GM23248 (cell line): ENCODE results near the gene E2F7. TPM values are rescaled to one million over a fixed set of nuclear protein-coding genes. Genes with fewer than 3 reads are reported as not detected.

Experiments used
- DNase-seq: peaks from one replicate; pipeline ENCODE4 v3.0.0-alpha.2; 2015
- H2AFZ ChIP-seq: fragments of 200-600 bp; sonication (generic); 2 replicates; pipeline ENCODE4 v1.6.1; 2016; ENCODE audit warnings: antibody characterized with exemption
- H3F3A ChIP-seq: fragments of 200-600 bp; sonication (generic); 2 replicates; pipeline ENCODE4 v1.6.1; 2016; ENCODE audit warnings: mild to moderate bottlenecking, antibody characterized with exemption, mixed run types; ENCODE audit not compliant: insufficient read depth
- H3K27ac ChIP-seq: fragments of 200-600 bp; sonication (generic); 2 replicates; pipeline ENCODE4 v1.5.1; 2016; ENCODE audit warnings: mild to moderate bottlenecking
- H3K27me3 ChIP-seq: fragments of 200-600 bp; sonication (generic); replicated peaks from 2 replicates; pipeline ENCODE4 v1.6.1; 2016; ENCODE audit warnings: mild to moderate bottlenecking; ENCODE audit not compliant: insufficient read depth
- H3K36me3 ChIP-seq: fragments of 200-600 bp; sonication (generic); 2 replicates; pipeline ENCODE4 v1.6.1; 2016; ENCODE audit warnings: low read depth, mild to moderate bottlenecking
- H3K4me1 ChIP-seq: fragments of 200-600 bp; sonication (generic); 2 replicates; pipeline ENCODE4 v1.6.1; 2016; ENCODE audit warnings: mild to moderate bottlenecking; ENCODE audit not compliant: insufficient read depth
- H3K4me2 ChIP-seq: fragments of 200-600 bp; sonication (generic); one replicate; pipeline ENCODE4 v1.6.1; 2016; ENCODE audit warnings: mild to moderate bottlenecking; ENCODE audit not compliant: unreplicated experiment
- H3K4me3 ChIP-seq: fragments of 200-600 bp; sonication (generic); 2 replicates; pipeline ENCODE4 v1.5.1; 2016; ENCODE audit warnings: mild to moderate bottlenecking
- H3K79me2 ChIP-seq: fragments of 200-600 bp; sonication (generic); 2 replicates; pipeline ENCODE4 v1.6.1; 2016; ENCODE audit warnings: mild to moderate bottlenecking; ENCODE audit not compliant: insufficient read depth
- H3K9ac ChIP-seq: fragments of 200-600 bp; sonication (generic); 2 replicates; pipeline ENCODE4 v1.6.1; 2016; ENCODE audit warnings: mild to moderate bottlenecking
- H3K9me2 ChIP-seq: fragments of 200-600 bp; sonication (generic); 2 replicates; pipeline ENCODE4 v1.6.1; 2016; ENCODE audit warnings: mixed run types, mild to moderate bottlenecking, moderate library complexity; ENCODE audit not compliant: insufficient read depth
- H3K9me3 ChIP-seq: fragments of 200-600 bp; sonication (generic); one replicate; pipeline ENCODE4 v1.6.1; 2017; ENCODE audit warnings: low read depth
- H4K20me1 ChIP-seq: fragments of 200-600 bp; sonication (generic); 2 replicates; pipeline ENCODE4 v1.6.0; 2016; ENCODE audit not compliant: insufficient read depth
- EZH2 ChIP-seq: fragments of 200-600 bp; sonication (generic); IDR thresholded peaks from 2 replicates; pipeline ENCODE4 v1.6.1; 2018; ENCODE audit warnings: antibody characterized with exemption, mild to moderate bottlenecking; ENCODE audit not compliant: insufficient read depth, poor library complexity, severe bottlenecking
- EZH2phosphoT487 ChIP-seq: fragments of 200-600 bp; sonication (generic); IDR thresholded peaks from 2 replicates; pipeline ENCODE4 v1.6.1; 2018; ENCODE audit warnings: antibody characterized with exemption, moderate library complexity, mild to moderate bottlenecking, low read depth; ENCODE audit not compliant: insufficient read depth
- WGBS, 2 experiments: methylation state at CpG; one replicate each; pipeline ENCODE4 v1.1.6; 2015 to 2017; ENCODE audit warnings: low lambda C conversion rate in 2 of 2, low coverage in 1 of 2; ENCODE audit errors: missing lambda C conversion rate in 2 of 2; 5-methylcytosine and 5-hydroxymethylcytosine counted together
- in situ Hi-C: fragments of 300-500 bp; cut with MboI; formaldehyde crosslinking; loops from 2 replicates; pipeline ENCODE4 v1.15.0; 2020
- polyA plus RNA-seq: library from polyadenylated mRNA; unstranded; fragments of >200 nt; fragmentation: Nextera tagmentation; extraction: Ambion mirVana; gene quantifications from 2 replicates; pipeline ENCODE4 v1.2.1, GENCODE V29; 2016
- total RNA-seq: library from RNA; depleted of rRNA; stranded (reverse); fragments of >200 nt; shearing (Covaris generic); gene quantifications from 2 replicates; pipeline ENCODE4 v1.2.3, GENCODE V29; 2014

E2F7 gene
- total and polyA plus RNA-seq, 2 experiments from 2014 or later: 2.5 to 5.7 TPM

GRCh38 chr12:76998908-76999556, 66.3 kb downstream of the E2F7 start:
- Histone ChIP-seq H3K4me3 (no peak overlapping the region), H3K36me3 (no peaks in the 10 kb centered on the region), H3F3A (no peaks in the 10 kb centered on the region), H3K79me2 (no peaks in the 10 kb centered on the region), H4K20me1 (no peaks in the 10 kb centered on the region), H3K9ac (no peak overlapping the region), H3K4me1 (0 out of 2 replicates have a peak, but pooled peaks cover 6% of the 10 kb centered on the region), H3K9me3 (no peaks in the 10 kb centered on the region), H3K9me2 (no peaks in the 10 kb centered on the region), H2AFZ (no peak overlapping the region), H3K4me2 (no peak overlapping the region), H3K27me3 (no peaks in the 10 kb centered on the region), H3K27ac (no peak overlapping the region)
- no peak for TF ChIP-seq EZH2
- no peak for TF ChIP-seq EZH2phosphoT487
- DNase-seq: no peak
- 91 to 95% methylated on average over 2 of the region's 2 CpGs for WGBS, 2 experiments
- in situ Hi-C loops: no loop called here

DNA sequence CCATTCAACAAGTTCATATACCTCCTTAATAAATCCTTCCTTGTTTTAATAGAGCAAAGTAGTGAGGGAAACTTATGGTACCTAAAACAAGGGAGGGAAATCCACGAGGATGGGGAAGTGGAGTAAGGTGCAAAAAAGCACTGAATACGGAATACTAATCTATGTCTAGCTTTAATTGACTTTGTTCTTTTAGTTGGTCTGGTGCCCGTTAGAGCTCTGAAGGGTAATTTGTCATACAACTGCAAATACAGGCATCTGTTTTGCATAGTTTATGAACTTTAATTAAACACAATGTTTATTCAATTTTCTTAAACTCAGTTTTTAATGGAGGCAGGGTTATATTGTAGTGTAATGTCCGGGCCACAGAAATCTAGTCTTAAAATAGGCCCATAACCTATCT, 67.0 kb downstream of the E2F7 start:
- H3K79me2 ChIP-seq: no peaks in the 10 kb centered on the region
- WGBS, 2 experiments: 67 to 68% methylated on average over 4 of the region's 4 CpGs
- in situ Hi-C loops: no loop called here

GRCh38 chr12:76997011-76997780, 68.2 kb downstream of the E2F7 start:
- 55 to 57% methylated on average over 4 of the region's 4 CpGs for WGBS, 2 experiments
- Histone ChIP-seq H3K4me2 (no peak overlapping the region), H2AFZ (no peak overlapping the region), H3K27ac (no peak overlapping the region), H3K36me3 (no peaks in the 10 kb centered on the region), H3K4me3 (no peak overlapping the region), H4K20me1 (no peaks in the 10 kb centered on the region), H3K27me3 (no peaks in the 10 kb centered on the region), H3K9ac (no peak overlapping the region), H3K9me3 (no peaks in the 10 kb centered on the region), H3F3A (no peaks in the 10 kb centered on the region), H3K4me1 (no peaks in the 10 kb centered on the region), H3K79me2 (no peaks in the 10 kb centered on the region), H3K9me2 (no peaks in the 10 kb centered on the region)
- TF ChIP-seq EZH2: no peak
- no peak for TF ChIP-seq EZH2phosphoT487
- no peak for DNase-seq
- in situ Hi-C loops: no loop called here

More for the DNA sequence above, 67.0 kb downstream of the E2F7 start:
- no peak overlapping the region for H2AFZ ChIP-seq
- no peak for DNase-seq
- no peaks in the 10 kb centered on the region for H3K27me3 ChIP-seq
- no peak overlapping the region for H3K4me3 ChIP-seq
- H3K9me3 ChIP-seq: no peaks in the 10 kb centered on the region
- H3F3A ChIP-seq: no peaks in the 10 kb centered on the region
- no peaks in the 10 kb centered on the region for H3K36me3 ChIP-seq
- no peak overlapping the region for H3K4me2 ChIP-seq
- no peaks in the 10 kb centered on the region for H3K9me2 ChIP-seq
- 0 out of 2 replicates have a peak, but pooled peaks cover 5% of the 10 kb centered on the region for H3K4me1 ChIP-seq
- no peak overlapping the region for H3K27ac ChIP-seq
- no peaks in the 10 kb centered on the region for H4K20me1 ChIP-seq
- TF ChIP-seq EZH2phosphoT487 (no peak), EZH2 (no peak)
- H3K9ac ChIP-seq: no peak overlapping the region

DNA sequence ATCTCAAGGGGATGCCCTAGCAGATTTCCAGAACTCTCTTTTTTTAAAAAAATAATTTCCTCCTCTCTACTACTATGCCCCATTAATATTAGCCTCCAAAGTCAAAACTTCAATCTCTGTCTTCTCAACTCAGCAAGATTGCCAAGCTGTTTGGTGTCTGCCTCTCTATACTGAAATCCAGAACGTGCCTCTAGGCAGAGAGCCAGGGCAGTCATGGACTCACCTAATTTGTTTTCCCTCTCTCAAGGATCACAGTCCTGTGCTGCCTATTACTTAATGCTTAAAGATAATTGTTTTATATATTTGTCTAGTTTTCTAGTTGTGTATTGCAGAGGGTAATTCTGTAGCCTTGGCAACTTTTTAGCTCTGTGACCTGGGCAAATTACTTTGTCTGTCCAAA, 74.7 kb downstream of the E2F7 start:
- H3K9me3 ChIP-seq: no peaks in the 10 kb centered on the region
- TF ChIP-seq EZH2phosphoT487: no peak
- no peak for TF ChIP-seq EZH2
- 4 to 5% methylated on average over 1 of the region's 1 CpG for WGBS, 2 experiments
- no peaks in the 10 kb centered on the region for H3K79me2 ChIP-seq
- no peaks in the 10 kb centered on the region for H3K4me1 ChIP-seq
- in situ Hi-C loops: no loop called here
- no peak for DNase-seq
- no peak overlapping the region for H2AFZ ChIP-seq
- no peak overlapping the region for H3K9ac ChIP-seq
- H3F3A ChIP-seq: no peaks in the 10 kb centered on the region
- no peak overlapping the region for H3K4me2 ChIP-seq
- H3K27me3 ChIP-seq: no peaks in the 10 kb centered on the region
- H4K20me1 ChIP-seq: no peaks in the 10 kb centered on the region
- no peak overlapping the region for H3K27ac ChIP-seq
- no peak overlapping the region for H3K4me3 ChIP-seq
- no peaks in the 10 kb centered on the region for H3K36me3 ChIP-seq
- H3K9me2 ChIP-seq: no peaks in the 10 kb centered on the region
